AG04449 (cell line): Measurements from ENCODE around the gene SKP1.

Experiments
- CTCF ChIA-PET: fragments of 350-600 bp; formaldehyde crosslinking; extraction: SDS; loops from one replicate; lab custom pipeline; 2021; ENCODE audit warnings: antibody characterized with exemption; lab: Yijun Ruan, JAX
- POLR2A ChIA-PET: fragments of 400-600, 350-600 bp; formaldehyde crosslinking; extraction: SDS; loops from one replicate; lab custom pipeline; 2020; ENCODE audit warnings: antibody characterized with exemption, inconsistent platforms; lab: Yijun Ruan, JAX
- DNase-seq: peaks from one replicate; pipeline ENCODE4 v3.0.0-alpha.2; 2010; ENCODE audit warnings: low read depth, low spot score
- H3K4me3 ChIP-seq: 2 replicates; pipeline ENCODE4 v1.5.1; 2011; ENCODE audit warnings: low read depth, mild to moderate bottlenecking, control low read depth, low read length
- TF ChIP-seq, protein P1 (sequence below): IDR thresholded peaks from one replicate; pipeline ENCODE4 v1.5.1; 2011; ENCODE audit warnings: mild to moderate bottlenecking, moderate library complexity, low read length, control low read depth, inconsistent platforms; ENCODE audit not compliant: insufficient read depth; ENCODE audit errors: missing control alignments

Gene SKP1

DNA sequence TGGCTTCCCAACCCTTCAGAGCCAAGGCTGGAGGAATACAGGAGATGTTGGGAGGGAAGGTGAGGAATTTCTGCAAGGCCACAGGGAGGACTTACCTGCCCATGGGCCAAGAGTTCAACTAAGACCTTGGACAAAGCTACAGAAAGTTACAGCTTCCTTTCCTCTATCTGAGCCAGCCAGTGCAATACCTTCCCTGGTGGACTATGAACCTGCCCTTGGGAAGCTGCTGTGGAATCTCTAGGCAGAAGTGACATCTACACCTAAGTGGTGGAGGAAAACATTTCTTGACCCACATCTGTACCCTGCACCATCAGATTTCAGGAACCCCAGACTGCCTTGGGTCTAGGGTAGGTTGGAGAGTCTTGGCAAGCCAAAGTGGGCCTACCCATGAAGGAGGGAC, 6.7 kb upstream of the SKP1 start:
- DNase-seq, result no peak
- ChIA-PET CTCF (interaction anchor here (0.6 to 15.7 kb wide), 32 partner anchors 8 to 458 kb away, joined by 3 to 440 read pairs (median 4); no protein-coding TSS in a partner anchor), POLR2A (no interaction called here)
- H3K4me3 ChIP-seq, result no peak overlapping the region
- TF ChIP-seq, protein P1, sequence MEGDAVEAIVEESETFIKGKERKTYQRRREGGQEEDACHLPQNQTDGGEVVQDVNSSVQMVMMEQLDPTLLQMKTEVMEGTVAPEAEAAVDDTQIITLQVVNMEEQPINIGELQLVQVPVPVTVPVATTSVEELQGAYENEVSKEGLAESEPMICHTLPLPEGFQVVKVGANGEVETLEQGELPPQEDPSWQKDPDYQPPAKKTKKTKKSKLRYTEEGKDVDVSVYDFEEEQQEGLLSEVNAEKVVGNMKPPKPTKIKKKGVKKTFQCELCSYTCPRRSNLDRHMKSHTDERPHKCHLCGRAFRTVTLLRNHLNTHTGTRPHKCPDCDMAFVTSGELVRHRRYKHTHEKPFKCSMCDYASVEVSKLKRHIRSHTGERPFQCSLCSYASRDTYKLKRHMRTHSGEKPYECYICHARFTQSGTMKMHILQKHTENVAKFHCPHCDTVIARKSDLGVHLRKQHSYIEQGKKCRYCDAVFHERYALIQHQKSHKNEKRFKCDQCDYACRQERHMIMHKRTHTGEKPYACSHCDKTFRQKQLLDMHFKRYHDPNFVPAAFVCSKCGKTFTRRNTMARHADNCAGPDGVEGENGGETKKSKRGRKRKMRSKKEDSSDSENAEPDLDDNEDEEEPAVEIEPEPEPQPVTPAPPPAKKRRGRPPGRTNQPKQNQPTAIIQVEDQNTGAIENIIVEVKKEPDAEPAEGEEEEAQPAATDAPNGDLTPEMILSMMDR, result no peak

- TF ChIP-seq, protein P1, result no peak
- peak overlapping the region; percentile 97; the same call in 1 of the 2 replicates for H3K4me3 ChIP-seq
- CTCF ChIA-PET, result interaction anchor here (0.7 to 4.3 kb wide), 6 partner anchors 9 to 139 kb away, joined by 3 to 31 read pairs (median 4); no protein-coding TSS in a partner anchor
- DNase-seq, result no peak
- POLR2A ChIA-PET, result interaction anchor here (1.2 to 2.2 kb wide), 2 partner anchors 10 to 14 kb away, joined by 3 to 7 read pairs; no protein-coding TSS in a partner anchor
Observed at GRCh38 chr5:134178096-134178419, 1.3 kb upstream of the SKP1 start.

DNA sequence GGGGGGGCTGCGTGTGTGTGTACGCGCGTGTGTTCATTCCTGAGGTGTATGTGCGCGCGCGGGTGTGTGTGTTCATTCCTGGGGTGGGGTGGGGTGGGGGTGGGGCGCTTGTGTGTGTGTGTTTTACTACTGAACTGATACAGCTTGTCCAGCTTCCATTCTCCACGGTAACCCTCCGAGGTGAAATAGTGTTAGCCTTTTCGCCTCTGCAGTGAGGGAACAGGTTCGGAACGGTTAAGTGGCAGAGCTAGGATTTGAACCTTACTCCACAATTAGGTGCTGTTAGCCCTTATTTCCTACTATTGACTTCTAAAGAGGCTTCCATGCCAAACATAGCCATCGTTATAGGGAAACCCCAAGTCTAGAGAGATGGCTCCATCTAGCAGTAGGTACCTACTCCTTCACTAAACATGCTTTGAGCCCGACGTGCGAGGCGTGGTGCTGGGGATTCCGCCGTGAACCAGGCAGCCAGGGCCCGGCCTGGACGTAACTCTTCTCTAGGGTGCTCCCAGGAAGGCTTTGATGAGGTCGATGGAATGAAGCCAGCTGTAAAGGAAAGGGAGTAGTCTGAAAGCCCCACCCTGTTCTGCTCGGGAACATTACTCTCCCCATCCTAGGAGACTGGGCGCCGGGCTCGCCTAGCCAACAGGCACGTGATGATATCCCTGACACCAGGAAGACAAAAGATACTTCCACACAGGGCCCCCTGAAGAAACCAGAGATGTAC, 782 bp upstream of the SKP1 start:
- ChIA-PET CTCF (interaction anchor here (0.7 to 4.3 kb wide), 9 partner anchors 10 to 400 kb away, joined by 3 to 31 read pairs (median 3); partner anchors contain the start of gene PPP2CA), POLR2A (interaction anchor here (0.7 to 3.3 kb wide), 17 partner anchors 7 to 114 kb away, joined by 3 to 28 read pairs (median 4); partner anchors contain the start of gene PPP2CA)
- TF ChIP-seq, protein P1, result no peak
- DNase-seq, result no peak
- peak overlapping the region; percentile 97 for H3K4me3 ChIP-seq

DNA sequence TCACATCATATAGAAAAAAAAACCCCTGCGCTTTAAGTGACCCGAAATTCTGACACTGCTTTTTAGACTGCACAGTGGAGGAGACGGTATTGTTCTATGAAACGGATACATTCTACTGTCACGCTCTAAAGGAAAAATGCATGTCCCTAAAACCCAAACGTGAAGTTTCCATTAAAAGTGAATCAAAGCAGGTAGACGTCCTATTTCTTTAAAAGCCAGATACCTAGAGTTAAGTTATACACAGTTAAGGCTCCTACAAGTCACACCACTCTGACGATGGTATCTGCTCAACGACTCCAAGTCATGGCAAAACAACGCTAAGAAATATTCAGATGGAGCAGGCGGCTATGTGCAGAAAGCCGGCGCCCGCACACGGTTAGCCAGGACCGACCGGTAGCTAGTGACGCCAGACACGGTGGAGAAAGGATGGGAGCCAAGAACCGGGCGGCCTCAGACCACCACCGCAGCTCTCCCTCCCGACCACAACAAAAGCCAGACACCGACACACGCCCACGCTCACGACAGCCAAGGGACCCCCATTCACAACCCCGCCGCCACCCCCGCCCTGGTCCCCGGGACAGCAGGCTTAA, 734 bp downstream of the SKP1 start:
- TF ChIP-seq, protein P1, result no peak
- CTCF ChIA-PET, result interaction anchor here (1.1 to 4.3 kb wide), 7 partner anchors 11 to 402 kb away, joined by 3 to 31 read pairs (median 5); partner anchors contain the start of gene PPP2CA

GRCh38 chr5:134174841-134175839, 1.6 kb downstream of the SKP1 start:
- ChIA-PET CTCF (interaction anchor here (1.3 to 4.3 kb wide), 5 partner anchors 8 to 385 kb away, joined by 3 to 31 read pairs (median 10); no protein-coding TSS in a partner anchor), POLR2A (interaction anchor here (0.7 to 3.3 kb wide), 3 partner anchors 29 to 50 kb away, joined by 3 to 28 read pairs (median 3); partner anchors contain the start of gene PPP2CA)
- TF ChIP-seq, protein P1, result no peak
- no peak for DNase-seq
- H3K4me3 ChIP-seq, result peak overlapping the region; percentile 97

More for the DNA sequence above, 734 bp downstream of the SKP1 start:
- POLR2A ChIA-PET, result interaction anchor here (0.6 to 3.3 kb wide), 21 partner anchors 9 to 447 kb away, joined by 3 to 28 read pairs (median 4); partner anchors contain the start of gene PPP2CA
- peak overlapping the region; percentile 97 for H3K4me3 ChIP-seq
- DNase-seq, result no peak
